ENCODE data around the gene KLHL26. TPM values are rescaled to one million over a fixed set of nuclear protein-coding genes. Genes with fewer than 3 reads are reported as not detected.
"Not testable (repeated sequence)": the region's sequence is repeated elsewhere in the genome, so short reads cannot be mapped to it uniquely, and the experiment has no call there.

The KLHL26 gene
- total and polyA plus RNA-seq, 9 of the 15 experiments (the other 6 are each of a cell fraction or from before 2014, with no cell fraction given): 0.13 to 13.3 (median 1.4) TPM

GRCh38 chr19:18599485-18599884 is 37.3 kb upstream of the KLHL26 start (continued):
- TF ChIP-seq CREB5 (CRISPR knock-in tag; IDR thresholded peaks at IDR 0.05) (no peak), ATF7 (IDR thresholded peaks at IDR 0.05) (no peak), ZNF717 (CRISPR knock-in tag; IDR thresholded peaks at IDR 0.05) (no peak), ZC3H8 (IDR thresholded peaks at IDR 0.05) (no peak), TCFL5 (CRISPR knock-in tag; conservative IDR thresholded peaks at IDR 0.05) (no peak), ZBTB7A (IDR thresholded peaks at IDR 0.05; ENCODE audit: borderline replicate concordance, control insufficient read depth, low read depth, low read length) (peak; percentile 44; the same call in 1 of the 2 replicates)

- H3K36me3 ChIP-seq (ENCODE audit: control insufficient read depth, insufficient read depth, low read length); H3K9me1 ChIP-seq (ENCODE audit: control insufficient read depth, insufficient read depth, low read length); BruUV-seq (replicated peaks); ATAC-seq; H3K4me3 ChIP-seq; FAIRE-seq; H3K9ac ChIP-seq (ENCODE audit: insufficient read depth in 1 of 2, low read depth in 2 of 2, low read length in 2 of 2); DNase-seq (ENCODE audit: extremely low read depth in 1 of 4, low spot score in 3 of 4); H3K9me3 ChIP-seq (replicated peaks; ENCODE audit: control insufficient read depth, insufficient read depth, low read depth, low read length); H2AFZ ChIP-seq (ENCODE audit: low read depth, low read length); POLR2A ChIA-PET; H3K27ac ChIP-seq (ENCODE audit: extremely low read depth, low read depth, low read length); H3K4me2 ChIP-seq (ENCODE audit: insufficient read depth, low read length); intact Hi-C loops (cut with micrococcal nuclease); in situ Hi-C loops (cut with MboI); H4K20me1 ChIP-seq (replicated peaks; ENCODE audit: control insufficient read depth, insufficient read depth, low read length); H3K79me2 ChIP-seq (ENCODE audit: control insufficient read depth, insufficient read depth, low read length): not testable (repeated sequence)
- CTCF ChIA-PET (ENCODE audit: low intra/inter-chr PET ratio): interaction anchor here (0.6 kb wide), 1 partner anchor 49 kb away, joined by 4 read pairs; no protein-coding TSS in a partner anchor
- H3K27me3 ChIP-seq (ENCODE audit: control insufficient read depth in 2 of 2, insufficient read depth in 2 of 2, low read length in 2 of 2): peaks cover 10 to 19% of the 10 kb centered on the region in 2 experiments; a peak in 4 of 5 replicates
- TF ChIP-seq ZNF121 (CRISPR knock-in tag; conservative IDR thresholded peaks at IDR 0.05) (peak; percentile 64; the same call in 1 of the 2 replicates), ZKSCAN1 (IDR thresholded peaks at IDR 0.05; ENCODE audit: low read depth, low read length) (peak; percentile 89)
- WGBS (ENCODE audit: insufficient coverage, low coverage, missing lambda C conversion rate): 39% methylated on average over 9 of the region's 15 CpGs
- peaks cover 9 to 56% of the 10 kb centered on the region in 2 experiments for H3K4me1 ChIP-seq (replicated peaks in 1 of 2; ENCODE audit: control insufficient read depth in 2 of 2, insufficient read depth in 2 of 2, low read length in 2 of 2)
These were observed 36.0 kb upstream of the KLHL26 start for GRCh38 chr19:18600692-18601397.
